ENCODE data around the gene COL17A1. TPM values are rescaled to one million over a fixed set of nuclear protein-coding genes. Genes with fewer than 3 reads are reported as not detected.

Gene COL17A1
- total RNA-seq, 1 donor from 2014 or later, result not detected

DNA sequence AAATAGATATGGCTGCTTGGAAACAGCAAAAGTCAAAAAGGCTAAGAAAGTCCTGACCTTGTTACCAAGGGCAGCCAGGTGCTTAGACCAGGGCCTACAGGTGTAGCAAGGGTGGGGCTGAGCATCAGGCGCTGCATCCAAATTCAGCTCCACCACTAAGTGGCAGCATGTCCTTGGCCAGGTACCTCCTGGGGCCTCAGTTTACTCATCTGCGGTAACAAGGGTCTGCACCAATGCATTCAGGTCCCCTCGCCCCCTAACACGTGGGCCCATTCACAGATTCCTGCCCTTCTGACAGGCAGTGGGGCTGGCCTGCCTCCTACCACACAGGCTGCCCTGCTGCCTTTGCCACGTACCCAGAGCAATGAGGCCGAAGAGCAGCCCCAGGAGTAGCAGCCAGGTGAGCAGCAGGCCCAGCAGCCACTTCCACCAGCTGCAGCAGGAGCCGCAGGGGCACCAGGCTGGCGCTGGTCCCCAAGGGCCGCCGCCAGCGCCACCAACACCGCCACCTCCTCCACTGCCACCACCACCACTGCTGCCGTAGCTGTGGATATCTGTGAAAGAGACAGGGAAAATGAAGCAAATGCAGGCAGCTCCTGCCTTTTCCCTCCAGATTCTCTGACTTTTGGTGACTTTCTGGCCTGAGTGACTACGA, 28.9 kb downstream of the COL17A1 start:
- intact Hi-C loops (cut with micrococcal nuclease), result loop anchor here (10.0 kb wide), 1 partner anchor 148 kb away; no protein-coding TSS in a partner anchor
- H3K27ac ChIP-seq (replicated peaks), result no peak overlapping the region
- H3K9me3 ChIP-seq (replicated peaks), result no peaks in the 10 kb centered on the region
- no peak for DNase-seq
- TF ChIP-seq, protein P1, sequence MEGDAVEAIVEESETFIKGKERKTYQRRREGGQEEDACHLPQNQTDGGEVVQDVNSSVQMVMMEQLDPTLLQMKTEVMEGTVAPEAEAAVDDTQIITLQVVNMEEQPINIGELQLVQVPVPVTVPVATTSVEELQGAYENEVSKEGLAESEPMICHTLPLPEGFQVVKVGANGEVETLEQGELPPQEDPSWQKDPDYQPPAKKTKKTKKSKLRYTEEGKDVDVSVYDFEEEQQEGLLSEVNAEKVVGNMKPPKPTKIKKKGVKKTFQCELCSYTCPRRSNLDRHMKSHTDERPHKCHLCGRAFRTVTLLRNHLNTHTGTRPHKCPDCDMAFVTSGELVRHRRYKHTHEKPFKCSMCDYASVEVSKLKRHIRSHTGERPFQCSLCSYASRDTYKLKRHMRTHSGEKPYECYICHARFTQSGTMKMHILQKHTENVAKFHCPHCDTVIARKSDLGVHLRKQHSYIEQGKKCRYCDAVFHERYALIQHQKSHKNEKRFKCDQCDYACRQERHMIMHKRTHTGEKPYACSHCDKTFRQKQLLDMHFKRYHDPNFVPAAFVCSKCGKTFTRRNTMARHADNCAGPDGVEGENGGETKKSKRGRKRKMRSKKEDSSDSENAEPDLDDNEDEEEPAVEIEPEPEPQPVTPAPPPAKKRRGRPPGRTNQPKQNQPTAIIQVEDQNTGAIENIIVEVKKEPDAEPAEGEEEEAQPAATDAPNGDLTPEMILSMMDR (IDR thresholded peaks at IDR 0.05; ENCODE audit: borderline replicate concordance), result no peak
- no peaks in the 10 kb centered on the region for H3K27me3 ChIP-seq (ENCODE audit: low read depth)
- no peaks in the 10 kb centered on the region for H3K4me1 ChIP-seq
- no peaks in the 10 kb centered on the region for H3K36me3 ChIP-seq
- H3K4me3 ChIP-seq, result no peak overlapping the region

DNA sequence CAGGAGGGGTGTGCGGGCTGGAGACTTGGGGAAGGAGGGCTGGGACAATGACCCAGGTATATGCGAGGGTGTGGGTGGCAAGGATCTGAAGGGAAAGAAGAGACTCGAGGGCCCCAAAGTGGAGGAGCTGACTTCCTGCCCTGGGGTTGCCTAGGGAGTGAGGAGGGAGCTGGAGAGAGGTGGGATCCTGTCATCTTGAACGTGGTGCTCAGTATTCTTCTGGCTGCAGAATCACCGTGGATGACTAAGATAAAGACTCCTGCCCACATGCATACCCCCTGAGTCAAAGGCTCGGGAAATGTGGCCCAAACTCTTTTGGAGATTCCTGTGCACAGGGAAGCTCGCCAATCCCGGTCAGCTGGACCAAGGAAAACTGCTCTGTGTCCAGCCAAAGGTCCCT, 31.2 kb downstream of the COL17A1 start:
- Histone ChIP-seq H3K9me3 (replicated peaks) (no peaks in the 10 kb centered on the region), H3K27me3 (ENCODE audit: low read depth) (no peaks in the 10 kb centered on the region), H3K4me3 (no peak overlapping the region), H3K36me3 (no peaks in the 10 kb centered on the region), H3K4me1 (no peaks in the 10 kb centered on the region), H3K27ac (replicated peaks) (no peak overlapping the region)
- intact Hi-C loops (cut with micrococcal nuclease), result loop anchor here (10.0 kb wide), 1 partner anchor 150 kb away; no protein-coding TSS in a partner anchor
- DNase-seq, result no peak
- TF ChIP-seq, protein P1 (IDR thresholded peaks at IDR 0.05; ENCODE audit: borderline replicate concordance), result no peak

DNA sequence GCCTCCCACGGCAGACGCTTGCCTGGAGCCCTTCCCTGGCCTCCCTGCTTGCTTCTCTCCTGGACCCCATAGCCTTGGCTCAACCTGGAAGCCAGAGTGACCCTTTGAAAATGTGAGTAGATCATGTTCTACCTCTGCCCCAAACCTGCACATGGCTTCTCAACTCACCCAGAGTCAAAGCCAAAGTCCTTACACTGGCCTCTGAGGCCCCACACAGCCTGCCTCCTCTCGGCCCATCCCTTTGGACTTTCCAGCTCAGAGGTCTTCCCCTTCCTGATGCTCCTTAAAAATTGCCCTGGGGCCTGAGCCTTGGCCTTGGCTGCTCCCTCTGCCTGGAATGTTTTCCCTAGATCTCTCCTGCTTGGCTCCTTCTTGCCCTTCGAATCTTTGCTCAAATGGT, 32.5 kb downstream of the COL17A1 start:
- TF ChIP-seq, protein P1 (IDR thresholded peaks at IDR 0.05; ENCODE audit: borderline replicate concordance), result no peak
- H3K9me3 ChIP-seq (replicated peaks), result no peaks in the 10 kb centered on the region
- H3K4me1 ChIP-seq, result no peaks in the 10 kb centered on the region
- H3K4me3 ChIP-seq, result no peak overlapping the region
- H3K36me3 ChIP-seq, result no peaks in the 10 kb centered on the region
- intact Hi-C loops (cut with micrococcal nuclease), result loop anchor here (10.0 kb wide), 1 partner anchor 152 kb away; no protein-coding TSS in a partner anchor
- no peaks in the 10 kb centered on the region for H3K27me3 ChIP-seq (ENCODE audit: low read depth)
- H3K27ac ChIP-seq (replicated peaks), result no peak overlapping the region
- no peak for DNase-seq

DNA sequence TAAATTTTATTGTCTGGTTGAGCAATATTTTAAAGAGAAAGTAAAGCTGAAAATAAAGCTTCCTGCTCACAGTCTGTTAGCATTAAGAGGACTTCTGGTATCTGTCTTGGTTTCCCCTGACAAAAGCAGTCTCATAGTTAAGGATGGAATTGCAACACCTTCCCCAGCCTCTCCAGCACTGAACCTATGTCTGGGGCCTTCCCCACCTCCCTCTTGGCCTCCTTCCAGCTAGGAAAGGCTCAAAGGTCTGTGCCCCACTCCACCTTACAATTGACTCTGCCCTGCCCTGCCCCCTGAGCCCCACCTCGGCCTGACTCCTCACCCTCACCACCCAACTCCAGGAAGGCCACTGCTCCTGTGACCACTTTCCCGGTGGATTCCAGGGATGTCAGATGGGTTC, 33.2 kb downstream of the COL17A1 start:
- Histone ChIP-seq H3K36me3 (no peaks in the 10 kb centered on the region), H3K27ac (replicated peaks) (no peak overlapping the region), H3K4me3 (no peak overlapping the region), H3K9me3 (replicated peaks) (no peaks in the 10 kb centered on the region), H3K4me1 (no peaks in the 10 kb centered on the region), H3K27me3 (ENCODE audit: low read depth) (no peaks in the 10 kb centered on the region)
- TF ChIP-seq, protein P1 (IDR thresholded peaks at IDR 0.05; ENCODE audit: borderline replicate concordance), result no peak
- intact Hi-C loops (cut with micrococcal nuclease), result loop anchor here (10.0 kb wide), 1 partner anchor 152 kb away; no protein-coding TSS in a partner anchor
- no peak for DNase-seq

DNA sequence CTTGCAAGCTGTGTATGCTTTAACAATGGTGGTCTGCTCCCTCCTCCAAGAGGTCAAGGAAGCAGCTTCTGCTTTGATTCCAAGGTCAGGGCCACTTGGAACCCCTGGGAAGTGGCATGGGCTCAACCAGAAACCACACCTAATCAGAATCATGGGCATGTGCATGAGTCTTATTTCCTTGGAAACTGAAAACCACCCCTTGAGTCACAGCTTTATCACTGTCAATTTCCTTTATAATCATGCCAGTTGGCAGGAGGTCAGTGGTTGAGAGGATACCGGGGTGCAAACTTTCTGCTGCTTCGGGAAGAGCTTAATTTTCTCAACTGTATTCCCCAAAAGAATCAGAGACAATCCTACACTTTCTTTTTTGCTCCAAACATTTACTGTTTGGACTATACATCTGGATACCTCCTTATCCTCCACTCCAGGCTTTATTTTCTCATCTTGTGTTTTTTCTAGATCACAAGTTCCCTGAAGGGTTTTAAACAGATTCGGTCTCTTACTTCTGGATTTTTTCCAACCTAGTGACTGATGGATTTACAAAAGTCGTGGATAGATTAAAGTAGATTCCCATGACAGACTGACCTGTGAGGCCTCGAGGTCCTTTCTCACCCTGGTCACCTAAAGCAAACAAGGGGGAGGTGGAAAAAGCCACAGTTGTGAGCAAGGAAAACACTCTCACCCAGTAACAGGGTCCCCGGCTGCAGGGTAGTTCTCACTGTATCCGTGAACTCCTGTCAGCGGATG, 36.0 kb downstream of the COL17A1 start:
- Histone ChIP-seq H3K27ac (replicated peaks) (no peak overlapping the region), H3K27me3 (ENCODE audit: low read depth) (no peaks in the 10 kb centered on the region), H3K9me3 (replicated peaks) (no peaks in the 10 kb centered on the region), H3K36me3 (no peaks in the 10 kb centered on the region), H3K4me3 (no peak overlapping the region), H3K4me1 (no peaks in the 10 kb centered on the region)
- intact Hi-C loops (cut with micrococcal nuclease), result loop anchor here (10.0 kb wide), 1 partner anchor 155 kb away; no protein-coding TSS in a partner anchor
- no peak for DNase-seq
- TF ChIP-seq, protein P1 (IDR thresholded peaks at IDR 0.05; ENCODE audit: borderline replicate concordance), result no peak

All from left ventricle myocardium inferior (tissue), 1 donor.